H1 (cell line): Measurements from ENCODE around the gene LRRC26. TPM values are rescaled to one million over a fixed set of nuclear protein-coding genes. Genes with fewer than 3 reads are reported as not detected.

Experiments
- CTCF ChIA-PET: fragments of 300-600 bp; sonication (Branson Sonifier 250); formaldehyde crosslinking; loops from one replicate; lab custom pipeline; 2021; ENCODE audit not compliant: partially characterized antibody; lab: Charles Lee
- POLR2A ChIA-PET: fragments of 300-600 bp; sonication (Branson Sonifier 250); formaldehyde crosslinking; loops from one replicate; lab custom pipeline; 2021; ENCODE audit warnings: inconsistent platforms; ENCODE audit not compliant: partially characterized antibody; lab: Charles Lee
- DNase-seq, 2 experiments: peaks; one replicate each; pipeline versions ENCODE4 v3.0.0 to v3.0.0-alpha.2; 2010 to 2022; ENCODE audit warnings: low spot score in 2 of 2, low read depth in 1 of 2, mixed read lengths in 1 of 2
- FAIRE-seq: peaks from 2 replicates; lab custom pipeline; 2011; peaks lifted over from hg19 to GRCh38; lab: Jason Lieb, UNC
- H2AFZ ChIP-seq: 2 replicates; pipeline ENCODE4 v1.8.1; 2012; ENCODE audit warnings: low read length, inconsistent platforms
- H2AK5ac ChIP-seq: 2 replicates; pipeline ENCODE4 v1.6.1; 2013; ENCODE audit warnings: low read depth, low read length
- H2BK120ac ChIP-seq: replicated peaks from 2 replicates; pipeline ENCODE3; 2013; ENCODE audit warnings: low read depth, low read length, inconsistent platforms
- H2BK12ac ChIP-seq: 2 replicates; pipeline ENCODE4 v1.6.1; 2013; ENCODE audit warnings: low read depth, low read length
- H2BK15ac ChIP-seq: 2 replicates; pipeline ENCODE4 v1.6.1; 2013; ENCODE audit warnings: low read length
- H2BK20ac ChIP-seq: 2 replicates; pipeline ENCODE4 v1.6.1; 2013; ENCODE audit warnings: low read length
- H2BK5ac ChIP-seq: 2 replicates; pipeline ENCODE4 v1.6.1; 2013; ENCODE audit warnings: low read depth, low read length
- H3K14ac ChIP-seq: 2 replicates; pipeline ENCODE4 v1.6.1; 2013; ENCODE audit warnings: inconsistent platforms; ENCODE audit not compliant: insufficient read length
- H3K18ac ChIP-seq: 2 replicates; pipeline ENCODE4 v1.6.1; 2013; ENCODE audit warnings: low read length; ENCODE audit errors: extremely low read depth
- H3K23ac ChIP-seq: 2 replicates; pipeline ENCODE4 v1.6.1; 2013; ENCODE audit warnings: inconsistent platforms; ENCODE audit not compliant: insufficient read length
- H3K23me2 ChIP-seq: 2 replicates; pipeline ENCODE4 v1.6.1; 2013; ENCODE audit warnings: low read depth, low read length
- H3K27ac ChIP-seq: 2 replicates; pipeline ENCODE4 v1.6.1; 2011; ENCODE audit warnings: low read depth, low read length, inconsistent platforms
- H3K27me3 ChIP-seq, 4 experiments: replicated peaks in 1 of 4; 1 replicate in 1 of 4; 2 replicates in 3 of 4; pipeline versions ENCODE4 v1.6.1 to v1.8.1; 2011 to 2013; ENCODE audit warnings: low read length in 3 of 4, mild to moderate bottlenecking in 3 of 4, inconsistent platforms in 2 of 4, mixed read lengths in 2 of 4, moderate library complexity in 1 of 4; ENCODE audit not compliant: control insufficient read depth in 3 of 4, insufficient read depth in 3 of 4; ENCODE audit errors: extremely low read depth in 1 of 4
- H3K36me3 ChIP-seq, 4 experiments: 2 replicates each; pipeline versions ENCODE4 v1.6.1 to v1.8.1; 2011 to 2013; ENCODE audit warnings: mild to moderate bottlenecking in 4 of 4, low read length in 3 of 4, moderate library complexity in 2 of 4, control low read depth in 1 of 4, inconsistent platforms in 1 of 4; ENCODE audit not compliant: insufficient read depth in 4 of 4, control insufficient read depth in 2 of 4
- H3K4ac ChIP-seq: replicated peaks from 2 replicates; pipeline ENCODE3; 2013; ENCODE audit warnings: low read length, low read depth, mixed read lengths, inconsistent platforms; ENCODE audit not compliant: insufficient read length
- H3K4me1 ChIP-seq, 4 experiments: replicated peaks in 1 of 4; 1 replicate in 1 of 4; 2 replicates in 3 of 4; pipeline versions ENCODE4 v1.6.1 to v1.8.1; 2011 to 2013; ENCODE audit warnings: low read length in 3 of 4, inconsistent platforms in 2 of 4, mixed read lengths in 1 of 4; ENCODE audit not compliant: insufficient read depth in 4 of 4, control insufficient read depth in 3 of 4
- H3K4me2 ChIP-seq, 2 experiments: 2 replicates each; pipeline versions ENCODE4 v1.6.1 to v1.8.1; 2011 to 2013; ENCODE audit warnings: low read depth in 2 of 2, low read length in 2 of 2, control low read depth in 1 of 2, inconsistent platforms in 1 of 2, mild to moderate bottlenecking in 1 of 2; ENCODE audit not compliant: insufficient read depth in 1 of 2
- H3K4me3 ChIP-seq, 4 experiments: fragments of 200-600, 300-600 bp in 1 of 4; sonication (generic), shearing (Covaris generic), sonication (Bioruptor Twin) in 1 of 4; 2 replicates each; pipeline versions ENCODE4 v1.5.1 to v1.8.1; 2011 to 2016; ENCODE audit warnings: low read length in 4 of 4, low read depth in 3 of 4, control low read depth in 2 of 4, inconsistent platforms in 2 of 4, mild to moderate bottlenecking in 2 of 4, mixed read lengths in 1 of 4, moderate library complexity in 1 of 4; ENCODE audit not compliant: insufficient read depth in 2 of 4; ENCODE audit errors: extremely low read depth in 1 of 4
- H3K56ac ChIP-seq: replicated peaks from 2 replicates; pipeline ENCODE3; 2013; ENCODE audit warnings: low read depth, mild to moderate bottlenecking, mixed read lengths, low read length, inconsistent platforms; ENCODE audit not compliant: insufficient read length
- H3K79me1 ChIP-seq: 2 replicates; pipeline ENCODE4 v1.6.1; 2013; ENCODE audit warnings: low read depth, low read length, control low read depth
- H3K79me2 ChIP-seq, 2 experiments: 2 replicates each; pipeline versions ENCODE4 v1.6.1 to v1.8.1; 2012 to 2013; ENCODE audit warnings: low read length in 2 of 2, mild to moderate bottlenecking in 2 of 2, inconsistent platforms in 1 of 2; ENCODE audit not compliant: insufficient read depth in 2 of 2, control insufficient read depth in 1 of 2
- H3K9ac ChIP-seq, 4 experiments: replicated peaks in 1 of 4; 1 replicate in 1 of 4; 2 replicates in 3 of 4; pipeline versions ENCODE4 v1.6.1 to v1.8.1; 2011 to 2013; ENCODE audit warnings: low read depth in 3 of 4, low read length in 3 of 4, control low read depth in 2 of 4, mild to moderate bottlenecking in 2 of 4, moderate library complexity in 2 of 4, inconsistent platforms in 1 of 4; ENCODE audit errors: extremely low read depth in 1 of 4
- H3K9me3 ChIP-seq, 2 experiments: 2 replicates each; pipeline versions ENCODE4 v1.6.1 to v1.8.1; 2012 to 2013; ENCODE audit warnings: mild to moderate bottlenecking in 2 of 2, moderate library complexity in 2 of 2, control low read depth in 1 of 2, inconsistent platforms in 1 of 2, low read depth in 1 of 2, low read length in 1 of 2, mixed read lengths in 1 of 2; ENCODE audit not compliant: insufficient read depth in 2 of 2
- H4K20me1 ChIP-seq, 2 experiments: replicated peaks in 1 of 2; 2 replicates each; pipeline versions ENCODE3 to v1.8.1; 2011 to 2013; ENCODE audit warnings: inconsistent platforms in 2 of 2, low read length in 2 of 2, mild to moderate bottlenecking in 1 of 2; ENCODE audit not compliant: insufficient read depth in 2 of 2, control insufficient read depth in 1 of 2
- H4K5ac ChIP-seq: 2 replicates; pipeline ENCODE4 v1.6.1; 2013; ENCODE audit warnings: low read length, low read depth, mixed read lengths, inconsistent platforms; ENCODE audit not compliant: insufficient read length
- H4K8ac ChIP-seq: 2 replicates; pipeline ENCODE4 v1.8.0; 2013; ENCODE audit warnings: mild to moderate bottlenecking, moderate library complexity, low read length, inconsistent platforms; ENCODE audit not compliant: insufficient read depth; ENCODE audit errors: extremely low read depth
- H4K91ac ChIP-seq: replicated peaks from 2 replicates; pipeline ENCODE3; 2013; ENCODE audit warnings: low read length, mixed read lengths, inconsistent platforms; ENCODE audit not compliant: insufficient read length
- ASH2L ChIP-seq: fragments of 200-600, 300-600 bp; sonication (generic); IDR thresholded peaks from one replicate; pipeline ENCODE4 v1.7.1; 2017; ENCODE audit warnings: low read length
- CBX8 ChIP-seq: fragments of 300-800, 300-1000 bp; sonication (generic); IDR thresholded peaks from 2 replicates; pipeline ENCODE4 v1.7.1; 2016; ENCODE audit warnings: low read depth, low read length, borderline replicate concordance
- CREB1 ChIP-seq: IDR thresholded peaks from 2 replicates; pipeline ENCODE4 v1.6.1; 2012; ENCODE audit warnings: inconsistent platforms
- HDAC2 ChIP-seq, 2 experiments: fragments of 300-600 bp in 1 of 2; sonication (generic) in 1 of 2; IDR thresholded peaks; 2 replicates each; pipeline ENCODE4 v1.6.1; 2011 to 2012; ENCODE audit warnings: low read depth in 2 of 2, low read length in 2 of 2, mild to moderate bottlenecking in 2 of 2, moderate library complexity in 2 of 2, borderline replicate concordance in 1 of 2, inconsistent platforms in 1 of 2
- JUND ChIP-seq: IDR thresholded peaks from 2 replicates; pipeline ENCODE4 v1.6.1; 2011; ENCODE audit warnings: mild to moderate bottlenecking, improper control_type of control experiment, low read length
- PHF8 ChIP-seq: fragments of 200-600 bp; sonication (generic); conservative IDR thresholded peaks from 2 replicates; pipeline ENCODE4 v1.7.1; 2012; ENCODE audit warnings: low read depth, mild to moderate bottlenecking, inconsistent platforms, low read length, moderate library complexity
- POLR2A ChIP-seq, 2 experiments: IDR thresholded peaks; 1 replicate in 1 of 2; 2 replicates in 1 of 2; pipeline ENCODE4 v1.6.1; 2011; ENCODE audit warnings: low read depth in 2 of 2, low read length in 2 of 2, mild to moderate bottlenecking in 2 of 2; ENCODE audit errors: control extremely low read depth in 1 of 2
- POLR2AphosphoS5 ChIP-seq: IDR thresholded peaks from 2 replicates; pipeline ENCODE4 v1.6.1; 2011; ENCODE audit warnings: low read depth, low read length
- RXRA ChIP-seq: IDR thresholded peaks from 2 replicates; pipeline ENCODE4 v1.6.1; 2011; ENCODE audit warnings: low read depth, mild to moderate bottlenecking, low read length, moderate library complexity; ENCODE audit not compliant: insufficient read depth
- SRF ChIP-seq: IDR thresholded peaks from 2 replicates; pipeline ENCODE4 v1.6.1; 2011; ENCODE audit warnings: mild to moderate bottlenecking, low read depth, low read length, moderate library complexity
- WGBS, 2 experiments: shearing (Covaris generic) in 1 of 2; methylation state at CpG; one replicate each; pipeline versions ENCODE4 v1.1.6 to v1.1.7; 2013 to 2015; ENCODE audit warnings: low lambda C conversion rate in 2 of 2, mixed read lengths in 2 of 2, inconsistent platforms in 1 of 2, low coverage in 1 of 2, missing lambda C conversion rate in 1 of 2; ENCODE audit not compliant: insufficient replicate concordance in 2 of 2, insufficient coverage in 1 of 2, insufficient read length in 1 of 2; ENCODE audit errors: extremely low coverage in 1 of 2, missing lambda C conversion rate in 1 of 2; 5-methylcytosine and 5-hydroxymethylcytosine counted together
- polyA plus RNA-seq, 7 experiments: library from polyadenylated mRNA; depleted of rRNA in 3 of 7; stranded (reverse) in 5 of 7; unstranded in 2 of 7; fragments of >200 nt in 5 of 7; fragments of 200-250 nt in 2 of 7; gene quantifications; 1 replicate in 5 of 7; 2 replicates in 1 of 7; 4 replicates in 1 of 7; pipeline versions ENCODE4 v1.2.1 to v1.2.3, GENCODE V29; 2011 to 2013; ENCODE audit warnings: missing spikeins in 2 of 7, mixed read lengths in 2 of 7
- total RNA-seq: library from RNA; stranded (reverse); fragmentation: NEBNext Ultra II Directional; extraction: Animal tissue kit (Norgen Biotek cat#: 25700); gene quantifications from 2 replicates; pipeline ENCODE4 v1.2.1, GENCODE V29; 2021
- TF ChIP-seq, protein P1 (sequence below): IDR thresholded peaks from 2 replicates; pipeline ENCODE4 v1.6.1; 2012; ENCODE audit warnings: inconsistent platforms

The LRRC26 gene
- total and polyA plus RNA-seq, 2 of the 8 experiments (the other 6 are each of a cell fraction or from before 2014, with no cell fraction given), result 0.34 to 0.85 TPM

GRCh38 chr9:137129456-137130175 is 40.2 kb downstream of the LRRC26 start:
- Histone ChIP-seq H2BK5ac (no peak overlapping the region), H3K79me1 (peaks cover 2% of the 10 kb centered on the region; the same call in 1 of the 2 replicates), H2BK20ac (no peak overlapping the region), H2AFZ (peak overlapping the region; percentile 60; the same call in 1 of the 2 replicates), H2BK120ac (no peak overlapping the region), H3K56ac (peak overlapping the region; percentile 80), H4K20me1 (no peaks in the 10 kb centered on the region), H2AK5ac (no peak overlapping the region), H4K8ac (peak overlapping the region; percentile 91), H3K4me1 (peaks cover 0 to 11% (median 5%) of the 10 kb centered on the region in 4 experiments; a peak in 4 of 7 replicates), H3K4me3 (peak overlapping the region; percentile 70 to 83 (median 77)), H3K4me2 (peak overlapping the region; percentile 70 to 97), H3K4ac (no peak overlapping the region), H3K36me3 (no peaks in the 10 kb centered on the region), H2BK12ac (no peak overlapping the region), H3K9me3 (no peaks in the 10 kb centered on the region), H4K5ac (peak overlapping the region; percentile 79), H2BK15ac (no peak overlapping the region), H3K23me2 (peaks cover 7% of the 10 kb centered on the region; the same call in 1 of the 2 replicates), H3K9ac (peak overlapping the region; percentile 56 to 72 (median 68); a peak in 6 of 7 replicates), H3K27ac (no peak overlapping the region; the same call in 1 of the 2 replicates), H3K23ac (no peak overlapping the region), H4K91ac (no peak overlapping the region), H3K14ac (no peak overlapping the region), H3K27me3 (peaks cover 0 to 6% (median 4%) of the 10 kb centered on the region in 4 experiments; a peak in 4 of 7 replicates), H3K18ac (peak overlapping the region; percentile 62), H3K79me2 (peaks cover 0 to 7% of the 10 kb centered on the region in 2 experiments; a peak in 1 of 4 replicates)
- no peak for FAIRE-seq
- POLR2A ChIA-PET, result interaction anchor here (0.7 to 2.4 kb wide), 20 partner anchors 8 to 136 kb away, joined by 3 to 14 read pairs (median 4); partner anchors contain the start of genes GRIN1, LRRC26, SSNA1 and TPRN
- 1% methylated on average over 74 of the region's 86 CpGs; no CpG with 5 or more reads in 1 of the 2 experiments for WGBS, 2 experiments
- CTCF ChIA-PET, result interaction anchor here (0.7 to 2.6 kb wide), 18 partner anchors 9 to 182 kb away, joined by 3 to 13 read pairs (median 3); partner anchors contain the start of genes GRIN1 and TMEM210
- peak; percentile 58 to 90 for DNase-seq
- TF ChIP-seq POLR2AphosphoS5, result peak; percentile 80
- TF ChIP-seq, protein P1, sequence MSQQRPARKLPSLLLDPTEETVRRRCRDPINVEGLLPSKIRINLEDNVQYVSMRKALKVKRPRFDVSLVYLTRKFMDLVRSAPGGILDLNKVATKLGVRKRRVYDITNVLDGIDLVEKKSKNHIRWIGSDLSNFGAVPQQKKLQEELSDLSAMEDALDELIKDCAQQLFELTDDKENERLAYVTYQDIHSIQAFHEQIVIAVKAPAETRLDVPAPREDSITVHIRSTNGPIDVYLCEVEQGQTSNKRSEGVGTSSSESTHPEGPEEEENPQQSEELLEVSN, result peak; percentile 31; the same call in 1 of the 2 replicates
- TF ChIP-seq SRF, result no peak
- TF ChIP-seq CBX8, result no peak
- TF ChIP-seq ASH2L, result peak; percentile 64
- peak in 1 of 2 experiments; percentile 87; a peak in 2 of 4 replicates for TF ChIP-seq HDAC2 (IDR thresholded peaks at IDR 0.05; ENCODE audit: borderline replicate concordance in 1 of 2, low read depth in 2 of 2, low read length in 2 of 2)
- TF ChIP-seq PHF8, result peak; percentile 63
- TF ChIP-seq POLR2A (IDR thresholded peaks at IDR 0.05; ENCODE audit: control extremely low read depth in 1 of 2, low read depth in 2 of 2, low read length in 2 of 2), result peak in 1 of 2 experiments; percentile 80; a peak in 2 of 3 replicates
- TF ChIP-seq JUND, result no peak
- TF ChIP-seq RXRA, result no peak
- peak; percentile 76 for TF ChIP-seq CREB1
